Parathyroid adenoma (tissue), 2 donors: ENCODE data around the gene NFIB.
A peak's percentile ranks its signal among the peaks of the same experiment; 100 is the strongest.

Source experiments
- H2AFZ ChIP-seq: fragments of 300-600 bp; sonication (generic); one replicate; pipeline ENCODE4 v1.7.0; 2017; ENCODE audit warnings: antibody characterized with exemption, mild to moderate bottlenecking
- H3K27ac ChIP-seq: fragments of 300-600 bp; sonication (generic); one replicate; pipeline ENCODE4 v1.7.0; 2017
- H3K27me3 ChIP-seq: fragments of 300-600 bp; sonication (generic); one replicate; pipeline ENCODE4 v1.7.0; 2017; ENCODE audit warnings: low read length; ENCODE audit not compliant: control insufficient read depth, insufficient read depth
- H3K36me3 ChIP-seq: fragments of 300-600 bp; sonication (generic); one replicate; pipeline ENCODE4 v1.7.0; 2017; ENCODE audit warnings: low read length; ENCODE audit not compliant: control insufficient read depth, insufficient read depth
- H3K4me1 ChIP-seq: fragments of 300-600 bp; sonication (generic); one replicate; pipeline ENCODE4 v1.7.0; 2017; ENCODE audit warnings: control low read depth
- H3K4me2 ChIP-seq: fragments of 300-600 bp; sonication (generic); one replicate; pipeline ENCODE4 v1.7.0; 2017; ENCODE audit warnings: low read length
- H3K4me3 ChIP-seq: fragments of 300-600 bp; sonication (generic); one replicate; pipeline ENCODE4 v1.7.0; 2017; ENCODE audit warnings: low read depth, low read length
- H3K79me2 ChIP-seq: fragments of 300-600 bp; sonication (generic); one replicate; pipeline ENCODE4 v1.7.0; 2017; ENCODE audit warnings: control low read depth
- H3K9ac ChIP-seq: fragments of 300-600 bp; sonication (generic); one replicate; pipeline ENCODE4 v1.7.0; 2017; ENCODE audit warnings: mild to moderate bottlenecking
- H3K9me3 ChIP-seq: fragments of 300-600 bp; sonication (generic); one replicate; pipeline ENCODE4 v1.7.0; 2017; ENCODE audit warnings: low read length; ENCODE audit not compliant: control insufficient read depth
- CTCF ChIP-seq: fragments of 300-600 bp; sonication (generic); IDR thresholded peaks from one replicate; pipeline ENCODE4 v1.7.0; 2017; ENCODE audit warnings: antibody characterized with exemption, mild to moderate bottlenecking
- donor health status: primary hyperparathyroidism.

NFIB gene

GRCh38 chr9:14346811-14347405 lies 33.0 kb upstream of the NFIB start:
- Histone ChIP-seq H3K27me3 (peaks cover 19% of the 10 kb centered on the region), H2AFZ (peak overlapping the region; percentile 33), H3K4me1 (no peaks in the 10 kb centered on the region), H3K4me3 (peak overlapping the region; percentile 26), H3K36me3 (no peaks in the 10 kb centered on the region), H3K79me2 (no peaks in the 10 kb centered on the region), H3K27ac (no peak overlapping the region), H3K9me3 (no peaks in the 10 kb centered on the region), H3K9ac (no peak overlapping the region), H3K4me2 (no peak overlapping the region)
- no peak for TF ChIP-seq CTCF

- Histone ChIP-seq H3K4me2 (peak overlapping the region; percentile 18), H3K9ac (no peak overlapping the region), H3K4me3 (no peak overlapping the region), H3K36me3 (no peaks in the 10 kb centered on the region), H3K27ac (no peak overlapping the region), H3K4me1 (no peaks in the 10 kb centered on the region), H2AFZ (no peak overlapping the region), H3K9me3 (no peaks in the 10 kb centered on the region), H3K79me2 (no peaks in the 10 kb centered on the region), H3K27me3 (peaks cover 19% of the 10 kb centered on the region)
- no peak for TF ChIP-seq CTCF
These were observed 32.4 kb upstream of the NFIB start for GRCh38 chr9:14346231-14346791.

GRCh38 chr9:14345354-14346230 lies 31.7 kb upstream of the NFIB start:
- Histone ChIP-seq H3K4me1 (no peaks in the 10 kb centered on the region), H3K27me3 (peaks cover 19% of the 10 kb centered on the region), H3K9me3 (no peaks in the 10 kb centered on the region), H3K27ac (no peak overlapping the region), H3K4me2 (no peak overlapping the region), H3K9ac (no peak overlapping the region), H3K79me2 (no peaks in the 10 kb centered on the region), H3K4me3 (no peak overlapping the region), H2AFZ (no peak overlapping the region), H3K36me3 (no peaks in the 10 kb centered on the region)
- no peak for TF ChIP-seq CTCF

GRCh38 chr9:14344941-14345353 lies 31.0 kb upstream of the NFIB start:
- Histone ChIP-seq H3K4me1 (no peaks in the 10 kb centered on the region), H3K9ac (no peak overlapping the region), H3K36me3 (no peaks in the 10 kb centered on the region), H3K27me3 (peaks cover 19% of the 10 kb centered on the region), H3K79me2 (no peaks in the 10 kb centered on the region), H3K9me3 (no peaks in the 10 kb centered on the region), H3K4me3 (no peak overlapping the region), H2AFZ (no peak overlapping the region), H3K4me2 (no peak overlapping the region), H3K27ac (no peak overlapping the region)
- no peak for TF ChIP-seq CTCF
